ENCODE measurements around the gene PSORS1C2.

The PSORS1C2 gene

GRCh38 chr6:31090973-31091364, 47.9 kb downstream of the PSORS1C2 start:
- H3K4me1 ChIP-seq (ENCODE audit: insufficient read depth, poor library complexity, severe bottlenecking) = peaks cover 23% of the 10 kb centered on the region
- no peak overlapping the region for H3K4me3 ChIP-seq (ENCODE audit: severe bottlenecking)
- no peak for ATAC-seq (ENCODE audit: low read depth)
- no peak for TF ChIP-seq CTCF (IDR thresholded peaks at IDR 0.05; ENCODE audit: poor library complexity, severe bottlenecking)
- no peaks in the 10 kb centered on the region for H3K27me3 ChIP-seq (ENCODE audit: insufficient read depth, poor library complexity, severe bottlenecking)
- H3K9me3 ChIP-seq (ENCODE audit: severe bottlenecking) = no peaks in the 10 kb centered on the region
- no peak overlapping the region for H3K27ac ChIP-seq (ENCODE audit: poor library complexity, severe bottlenecking)
- no peak for DNase-seq (ENCODE audit: low spot score)
- H3K36me3 ChIP-seq (ENCODE audit: low read depth) = no peaks in the 10 kb centered on the region

DNA sequence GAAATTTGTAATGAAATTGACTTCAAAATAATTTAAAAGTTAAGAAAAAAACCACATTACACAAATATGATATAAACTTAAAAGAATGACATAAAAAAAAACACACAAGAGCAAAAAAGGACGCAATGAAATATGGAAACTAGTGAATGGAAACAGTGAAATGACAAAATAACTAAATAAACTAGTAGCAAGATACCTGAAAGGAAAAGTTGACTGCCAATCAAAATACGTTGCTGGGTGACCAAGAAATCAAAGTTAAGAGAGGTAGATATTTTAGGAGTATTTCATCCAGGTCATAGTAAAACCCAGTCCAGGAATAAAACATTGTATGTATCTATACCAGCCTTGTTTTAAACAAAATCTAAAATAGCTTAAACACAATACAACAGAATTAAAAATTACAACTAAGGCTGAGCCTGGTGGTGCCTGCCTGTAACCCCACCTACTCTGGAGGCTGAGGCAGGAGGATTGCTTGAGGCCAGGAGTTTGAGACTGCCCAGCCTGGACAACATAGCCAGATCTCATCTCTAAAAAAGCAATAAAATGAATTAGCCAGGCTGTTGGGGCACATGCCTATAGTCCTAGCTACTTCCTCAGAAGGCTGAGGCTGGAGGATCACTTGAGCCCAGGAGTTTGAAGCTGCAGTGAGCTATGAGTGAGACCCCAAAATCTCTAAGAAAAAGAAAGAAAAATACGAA, 48.4 kb downstream of the PSORS1C2 start:
- no peaks in the 10 kb centered on the region for H3K9me3 ChIP-seq (ENCODE audit: severe bottlenecking)
- H3K4me3 ChIP-seq (ENCODE audit: severe bottlenecking) = no peak overlapping the region
- H3K27ac ChIP-seq (ENCODE audit: poor library complexity, severe bottlenecking) = no peak overlapping the region
- DNase-seq (ENCODE audit: low spot score) (no peak), ATAC-seq (ENCODE audit: low read depth) (no peak)
- H3K4me1 ChIP-seq (ENCODE audit: insufficient read depth, poor library complexity, severe bottlenecking) = peaks cover 23% of the 10 kb centered on the region
- no peak for TF ChIP-seq CTCF (IDR thresholded peaks at IDR 0.05; ENCODE audit: poor library complexity, severe bottlenecking)
- H3K27me3 ChIP-seq (ENCODE audit: insufficient read depth, poor library complexity, severe bottlenecking) = no peaks in the 10 kb centered on the region
- H3K36me3 ChIP-seq (ENCODE audit: low read depth) = no peaks in the 10 kb centered on the region

All from RWPE2 (cell line).